MG63 (cell line): ENCODE data around the gene EXPH5. TPM values are rescaled to one million over a fixed set of nuclear protein-coding genes. Genes with fewer than 3 reads are reported as not detected.

Experiments
- DNase-seq: peaks from one replicate; pipeline ENCODE4 v3.0.0-alpha.2; 2020
- H3K27me3 ChIP-seq: fragments of 250-450 bp; sonication (Bioruptor Pico); 2 replicates; pipeline ENCODE4 v1.5.1; 2020; ENCODE audit warnings: mild to moderate bottlenecking, moderate library complexity
- H3K36me3 ChIP-seq: fragments of 250-450 bp; sonication (Bioruptor Pico); 2 replicates; pipeline ENCODE4 v1.5.1; 2020; ENCODE audit warnings: mild to moderate bottlenecking, moderate library complexity
- H3K4me3 ChIP-seq: fragments of 250-450 bp; sonication (Bioruptor Pico); 2 replicates; pipeline ENCODE4 v1.5.1; 2020; ENCODE audit warnings: mild to moderate bottlenecking, moderate library complexity
- H3K9me3 ChIP-seq: fragments of 250-450 bp; sonication (Bioruptor Pico); 2 replicates; pipeline ENCODE4 v1.5.1; 2020; ENCODE audit warnings: mild to moderate bottlenecking, moderate library complexity
- total RNA-seq: library from RNA; depleted of rRNA; stranded (reverse); fragments of >200 nt; shearing (Covaris generic); gene quantifications from 2 replicates; pipeline ENCODE4 v1.2.3, GENCODE V29; 2014; ENCODE audit warnings: low replicate concordance

EXPH5 gene
- total RNA-seq, 1 experiment from 2014 or later: not detected

GRCh38 chr11:108508653-108509593 is 84.6 kb downstream of the EXPH5 start:
- no peak for DNase-seq
- H3K27me3 ChIP-seq: no peaks in the 10 kb centered on the region
- no peaks in the 10 kb centered on the region for H3K36me3 ChIP-seq
- no peak overlapping the region for H3K4me3 ChIP-seq
- H3K9me3 ChIP-seq: no peaks in the 10 kb centered on the region

GRCh38 chr11:108501396-108501795 is 92.2 kb downstream of the EXPH5 start:
- Histone ChIP-seq H3K4me3 (no peak overlapping the region), H3K36me3 (no peaks in the 10 kb centered on the region; the same call in 1 of the 2 replicates), H3K27me3 (no peaks in the 10 kb centered on the region), H3K9me3 (no peaks in the 10 kb centered on the region)
- no peak for DNase-seq

- Histone ChIP-seq H3K9me3 (no peaks in the 10 kb centered on the region), H3K4me3 (no peak overlapping the region), H3K27me3 (no peaks in the 10 kb centered on the region), H3K36me3 (no peaks in the 10 kb centered on the region; the same call in 1 of the 2 replicates)
- no peak for DNase-seq
These were observed 92.8 kb downstream of the EXPH5 start for GRCh38 chr11:108500721-108501120.

- Histone ChIP-seq H3K9me3 (no peaks in the 10 kb centered on the region), H3K4me3 (no peak overlapping the region), H3K27me3 (no peaks in the 10 kb centered on the region), H3K36me3 (no peaks in the 10 kb centered on the region; the same call in 1 of the 2 replicates)
- no peak for DNase-seq
These were observed 93.4 kb downstream of the EXPH5 start for GRCh38 chr11:108500169-108500568.

GRCh38 chr11:108498816-108499408 is 94.7 kb downstream of the EXPH5 start:
- Histone ChIP-seq H3K4me3 (peak overlapping the region; percentile 53), H3K36me3 (no peaks in the 10 kb centered on the region; the same call in 1 of the 2 replicates), H3K9me3 (no peaks in the 10 kb centered on the region), H3K27me3 (no peaks in the 10 kb centered on the region)
- DNase-seq: no peak

- no peaks in the 10 kb centered on the region; the same call in 1 of the 2 replicates for H3K36me3 ChIP-seq
- peak within 1 kb of the TSS; percentile 53 for H3K4me3 ChIP-seq
- H3K27me3 ChIP-seq: no peaks in the 10 kb centered on the region
- no peaks in the 10 kb centered on the region for H3K9me3 ChIP-seq
- peak; percentile 82 for DNase-seq
These were observed 95.3 kb downstream of the EXPH5 start, which contains the start of gene POGLUT3 for GRCh38 chr11:108498046-108498815. POGLUT3 (minus strand) TSS chr11:108498384; CDS start chr11:108498366, 18 bp downstream.

GRCh38 chr11:108497317-108498045 is 96.1 kb downstream of the EXPH5 start:
- peak; percentile 96 for DNase-seq

GRCh38 chr11:108496643-108497256 is 96.8 kb downstream of the EXPH5 start:
- H3K36me3 ChIP-seq: no peaks in the 10 kb centered on the region; the same call in none of the 2 replicates
- DNase-seq: no peak
- no peaks in the 10 kb centered on the region for H3K27me3 ChIP-seq
- H3K9me3 ChIP-seq: no peaks in the 10 kb centered on the region
- H3K4me3 ChIP-seq: peak overlapping the region; percentile 53

More at GRCh38 chr11:108497317-108498045, 96.1 kb downstream of the EXPH5 start:
- Histone ChIP-seq H3K9me3 (no peaks in the 10 kb centered on the region), H3K4me3 (peak overlapping the region; percentile 53), H3K27me3 (no peaks in the 10 kb centered on the region), H3K36me3 (no peaks in the 10 kb centered on the region; the same call in 1 of the 2 replicates)

GRCh38 chr11:108495326-108495725 is 98.2 kb downstream of the EXPH5 start:
- no peak overlapping the region for H3K4me3 ChIP-seq
- DNase-seq: no peak
- H3K27me3 ChIP-seq: no peaks in the 10 kb centered on the region
- no peaks in the 10 kb centered on the region for H3K9me3 ChIP-seq
- H3K36me3 ChIP-seq: peaks cover 7% of the 10 kb centered on the region

GRCh38 chr11:108494182-108494581 is 99.4 kb downstream of the EXPH5 start:
- H3K9me3 ChIP-seq: no peaks in the 10 kb centered on the region
- H3K27me3 ChIP-seq: no peaks in the 10 kb centered on the region
- H3K36me3 ChIP-seq: peaks cover 16% of the 10 kb centered on the region
- no peak overlapping the region for H3K4me3 ChIP-seq
- DNase-seq: no peak

GRCh38 chr11:108491936-108492335 is 101.6 kb downstream of the EXPH5 start:
- DNase-seq: no peak
- H3K9me3 ChIP-seq: no peaks in the 10 kb centered on the region
- peaks cover 20% of the 10 kb centered on the region for H3K36me3 ChIP-seq
- no peak overlapping the region for H3K4me3 ChIP-seq
- H3K27me3 ChIP-seq: no peaks in the 10 kb centered on the region

- Histone ChIP-seq H3K27me3 (no peaks in the 10 kb centered on the region), H3K4me3 (no peak overlapping the region), H3K9me3 (no peaks in the 10 kb centered on the region), H3K36me3 (peaks cover 37% of the 10 kb centered on the region)
- DNase-seq: no peak
These were observed 106.7 kb downstream of the EXPH5 start for GRCh38 chr11:108486828-108487227.

GRCh38 chr11:108486331-108486730 is 107.2 kb downstream of the EXPH5 start:
- Histone ChIP-seq H3K36me3 (peaks cover 40% of the 10 kb centered on the region), H3K27me3 (no peaks in the 10 kb centered on the region), H3K9me3 (no peaks in the 10 kb centered on the region), H3K4me3 (no peak overlapping the region)
- no peak for DNase-seq

- Histone ChIP-seq H3K36me3 (peaks cover 35% of the 10 kb centered on the region), H3K4me3 (no peak overlapping the region), H3K9me3 (no peaks in the 10 kb centered on the region), H3K27me3 (no peaks in the 10 kb centered on the region)
- DNase-seq: no peak
These were observed 110.4 kb downstream of the EXPH5 start for GRCh38 chr11:108483163-108483562.

GRCh38 chr11:108474664-108475463 is 118.7 kb downstream of the EXPH5 start:
- no peaks in the 10 kb centered on the region for H3K9me3 ChIP-seq
- no peak overlapping the region for H3K4me3 ChIP-seq
- no peak for DNase-seq
- peaks cover 35% of the 10 kb centered on the region for H3K36me3 ChIP-seq
- no peaks in the 10 kb centered on the region for H3K27me3 ChIP-seq
